Large intestine (tissue), 3 donors: ENCODE data around the gene SRGAP3. TPM values are rescaled to one million over a fixed set of nuclear protein-coding genes. Genes with fewer than 3 reads are reported as not detected.

ENCODE experiments used
- DNase-seq, 2 donors: peaks; one replicate each; pipeline versions ENCODE4 v3.0.0 to v3.0.0-alpha.2; 2013
- H3K27ac ChIP-seq: one replicate; pipeline ENCODE4 v1.5.1; 2013; ENCODE audit warnings: low read length
- H3K27me3 ChIP-seq: 2 replicates; pipeline ENCODE4 v1.6.1; 2013; ENCODE audit warnings: low read length; ENCODE audit not compliant: control insufficient read depth, insufficient read depth
- H3K36me3 ChIP-seq: 2 replicates; pipeline ENCODE4 v1.6.1; 2013; ENCODE audit warnings: low read length; ENCODE audit not compliant: control insufficient read depth, insufficient read depth
- H3K4me1 ChIP-seq: one replicate; pipeline ENCODE4 v1.6.1; 2013; ENCODE audit warnings: low read length; ENCODE audit not compliant: control insufficient read depth, insufficient read depth
- H3K4me3 ChIP-seq: one replicate; pipeline ENCODE4 v1.5.1; 2013; ENCODE audit warnings: low read length
- H3K9me3 ChIP-seq: one replicate; pipeline ENCODE4 v1.6.1; 2013; ENCODE audit warnings: mild to moderate bottlenecking, low read depth, low read length, moderate library complexity; ENCODE audit not compliant: control insufficient read depth
- WGBS: methylation state at CpG from one replicate; pipeline ENCODE4 v1.1.5; 2013; ENCODE audit warnings: low lambda C conversion rate; ENCODE audit not compliant: insufficient coverage; 5-methylcytosine and 5-hydroxymethylcytosine counted together
- polyA plus RNA-seq: library from polyadenylated mRNA; unstranded; fragments of 120-200 nt; gene quantifications from one replicate; pipeline ENCODE4 v1.2.1, GENCODE V29; 2013

SRGAP3 gene
- polyA plus RNA-seq, 1 donor: 6.5 TPM

DNA sequence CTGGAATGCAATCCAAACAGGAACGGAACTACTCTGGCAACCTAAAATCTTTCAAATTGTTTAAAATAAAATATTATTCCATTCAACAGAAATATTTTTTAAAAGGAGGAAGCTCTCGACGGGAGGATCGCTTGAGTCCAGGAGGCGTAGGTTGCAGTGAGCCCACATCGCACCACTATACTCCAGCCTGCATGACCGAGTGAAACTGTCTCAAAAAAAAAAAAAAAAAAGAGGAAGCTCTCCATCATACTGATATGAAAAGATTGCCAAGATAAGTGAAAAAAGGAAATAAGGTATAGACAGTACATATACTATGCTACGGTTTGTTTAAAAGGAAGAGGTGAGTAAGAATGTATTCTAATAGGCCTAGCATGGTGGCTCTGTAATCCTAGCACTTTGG, 289.8 kb downstream of the SRGAP3 start:
- WGBS: 94% methylated on average over 3 of the region's 8 CpGs
- Histone ChIP-seq H3K27me3 (no peaks in the 10 kb centered on the region), H3K4me3 (no peak overlapping the region), H3K27ac (no peak overlapping the region), H3K9me3 (no peaks in the 10 kb centered on the region), H3K4me1 (peaks cover 15% of the 10 kb centered on the region), H3K36me3 (peaks cover 3% of the 10 kb centered on the region)
- DNase-seq: no peak

DNA sequence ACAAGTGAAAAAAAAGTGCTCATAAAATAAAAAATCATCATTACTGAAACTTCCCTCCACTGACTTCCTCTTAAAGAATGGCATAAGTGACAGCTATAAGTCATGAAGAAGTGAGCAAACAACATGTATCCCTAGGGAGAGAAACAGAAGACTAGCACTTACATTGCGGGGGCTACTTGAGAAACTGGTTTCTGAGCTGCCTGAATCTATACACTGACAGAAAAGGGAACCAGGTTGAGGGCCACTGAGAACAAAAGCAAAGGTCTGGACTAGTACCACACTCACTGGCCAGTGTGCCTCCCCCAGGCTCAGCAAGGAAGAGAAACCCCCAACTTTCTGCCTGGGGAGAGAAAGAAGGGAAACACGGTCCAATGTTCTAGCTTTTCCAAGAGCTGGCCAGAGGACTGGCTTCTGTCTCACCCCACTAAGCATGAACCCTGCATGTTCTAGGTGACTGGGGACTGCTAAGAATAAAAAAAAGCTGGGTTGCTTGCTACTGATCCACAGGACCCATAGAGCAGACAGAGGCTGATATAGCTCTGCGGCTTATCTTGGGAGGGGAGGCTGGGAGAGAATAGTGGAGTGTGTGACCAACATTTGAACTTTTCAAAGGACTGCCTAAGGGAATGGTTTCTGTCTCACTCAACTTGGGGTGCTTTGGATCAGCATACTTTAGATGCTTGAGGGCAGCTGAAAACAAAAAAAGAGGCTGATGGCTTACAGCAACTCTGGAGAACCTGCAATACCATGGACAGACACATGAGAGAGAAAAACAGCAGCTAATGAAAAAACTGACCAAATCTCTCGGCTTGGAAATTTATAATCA, 294.3 kb downstream of the SRGAP3 start:
- H3K36me3 ChIP-seq: peaks cover 3% of the 10 kb centered on the region
- WGBS: no CpG with 5 or more reads among the region's 4 CpGs
- H3K27ac ChIP-seq: no peak overlapping the region
- no peaks in the 10 kb centered on the region for H3K4me1 ChIP-seq
- H3K9me3 ChIP-seq: no peaks in the 10 kb centered on the region
- DNase-seq: no peak
- H3K27me3 ChIP-seq: no peaks in the 10 kb centered on the region
- H3K4me3 ChIP-seq: no peak overlapping the region

DNA sequence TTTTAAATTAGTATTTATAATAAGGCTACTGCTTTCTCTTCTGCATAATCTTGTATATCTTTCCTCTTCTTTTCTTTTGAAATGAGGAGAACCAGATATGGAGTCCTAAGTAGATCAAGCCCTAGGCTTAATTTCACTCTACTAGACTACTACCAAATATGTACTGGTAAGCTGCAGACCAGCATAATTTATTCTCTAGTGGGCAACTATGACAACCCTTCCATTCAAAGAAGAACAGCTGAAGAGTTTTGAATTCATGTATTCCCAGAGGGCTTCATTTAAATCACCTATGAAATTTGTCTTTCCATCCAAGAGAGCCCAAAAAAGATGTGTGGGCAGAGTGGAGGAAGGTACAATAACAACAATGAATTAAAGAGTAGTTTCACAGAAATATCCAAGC, 296.1 kb downstream of the SRGAP3 start:
- Histone ChIP-seq H3K4me3 (no peak overlapping the region), H3K4me1 (no peaks in the 10 kb centered on the region), H3K27me3 (no peaks in the 10 kb centered on the region), H3K27ac (no peak overlapping the region), H3K36me3 (no peaks in the 10 kb centered on the region), H3K9me3 (no peaks in the 10 kb centered on the region)
- no peak for DNase-seq

DNA sequence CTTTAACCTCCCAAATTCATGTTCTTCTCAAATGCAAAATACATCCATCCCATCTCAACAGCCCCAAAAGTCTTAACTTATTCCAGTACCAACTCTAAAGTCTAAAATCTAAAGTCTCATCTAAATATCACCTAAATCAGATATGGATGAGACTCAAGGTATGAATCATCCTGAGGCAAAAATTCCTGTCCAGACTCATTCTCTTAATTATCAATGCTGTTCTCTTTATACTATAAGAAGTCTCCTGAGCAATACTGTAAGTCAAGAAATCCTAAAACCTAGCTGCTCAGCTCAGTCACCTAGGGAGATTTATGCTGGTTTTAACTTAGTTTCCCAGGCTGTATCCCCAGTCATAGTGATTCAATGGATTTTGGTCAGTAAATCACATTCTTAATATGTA, 297.3 kb downstream of the SRGAP3 start:
- no peak for DNase-seq
- H3K4me1 ChIP-seq: no peaks in the 10 kb centered on the region
- no peaks in the 10 kb centered on the region for H3K27me3 ChIP-seq
- H3K9me3 ChIP-seq: no peaks in the 10 kb centered on the region
- H3K36me3 ChIP-seq: no peaks in the 10 kb centered on the region
- no peak overlapping the region for H3K4me3 ChIP-seq
- no peak overlapping the region for H3K27ac ChIP-seq

DNA sequence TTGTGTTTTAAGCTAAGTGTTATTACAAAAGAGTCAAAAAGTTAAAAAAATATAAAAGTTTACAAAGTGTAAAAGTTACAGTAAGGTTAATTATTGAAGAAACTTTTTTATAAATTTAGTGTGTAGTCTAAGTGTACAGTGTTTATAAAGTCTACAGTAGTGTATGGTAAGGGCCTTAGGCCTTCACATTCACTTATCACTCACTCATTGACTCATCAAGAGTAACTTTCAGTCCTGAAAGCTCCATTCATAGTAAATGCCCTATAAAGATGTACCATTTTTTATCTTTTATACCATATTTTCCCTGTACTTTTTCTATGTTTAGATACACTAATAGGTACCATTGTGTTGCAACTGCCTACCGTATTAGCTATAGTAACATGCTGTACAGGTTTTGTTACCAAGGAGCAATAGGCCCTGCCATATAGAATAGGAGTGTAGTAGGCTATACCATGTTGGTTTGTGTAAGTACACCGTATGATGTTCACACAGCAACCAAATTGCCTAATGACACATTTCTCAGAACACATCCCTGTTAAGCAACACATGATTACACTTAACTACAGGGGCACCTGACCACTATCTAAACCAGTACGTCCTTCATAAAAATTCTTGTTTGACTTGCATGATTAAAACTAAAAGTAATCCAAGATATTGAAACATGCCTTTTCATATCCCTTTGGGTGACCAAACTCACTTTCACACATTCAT, 303.4 kb downstream of the SRGAP3 start:
- Histone ChIP-seq H3K27me3 (no peaks in the 10 kb centered on the region), H3K4me3 (no peak overlapping the region), H3K36me3 (peaks cover 5% of the 10 kb centered on the region), H3K27ac (peak overlapping the region; percentile 44), H3K9me3 (peaks cover 7% of the 10 kb centered on the region), H3K4me1 (no peaks in the 10 kb centered on the region)
- peak; percentile 62 to 87 for DNase-seq
- no CpG with 5 or more reads among the region's 3 CpGs for WGBS

DNA sequence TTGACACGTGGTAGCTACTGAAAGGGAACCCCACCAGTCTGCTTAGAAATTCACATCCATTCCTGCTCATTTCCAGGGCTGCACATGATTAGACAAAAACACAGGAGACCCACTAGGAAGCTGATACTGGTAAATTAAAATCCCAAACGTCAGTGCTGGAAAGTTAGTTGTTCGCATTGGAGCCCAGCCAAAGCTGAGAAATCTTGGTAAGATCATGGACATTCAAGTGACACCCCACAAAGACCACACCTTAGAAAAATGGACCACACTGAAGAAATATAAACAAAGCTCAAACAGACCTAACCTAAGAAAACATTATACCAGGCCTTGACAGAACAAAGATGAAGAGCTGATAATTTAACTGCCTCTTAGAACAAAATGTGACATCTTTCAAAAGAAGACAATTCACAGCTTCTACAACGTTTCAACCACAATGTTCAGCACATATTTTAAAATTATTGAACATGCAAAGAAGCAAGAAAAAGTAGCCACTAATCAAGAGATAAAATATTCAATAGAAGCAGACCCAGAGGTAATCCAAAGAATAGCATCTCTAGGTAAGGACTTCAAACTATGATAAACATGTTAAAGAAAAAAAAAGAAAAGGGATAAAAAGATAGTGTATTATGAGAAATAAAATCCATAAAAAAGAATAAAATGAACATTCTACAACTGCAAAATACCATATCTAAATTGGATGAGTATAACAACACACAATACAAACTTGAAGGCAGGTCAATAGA, 306.5 kb downstream of the SRGAP3 start:
- WGBS: no CpG with 5 or more reads among the region's 4 CpGs
- Histone ChIP-seq H3K9me3 (peaks cover 7% of the 10 kb centered on the region), H3K36me3 (peaks cover 13% of the 10 kb centered on the region)

DNA sequence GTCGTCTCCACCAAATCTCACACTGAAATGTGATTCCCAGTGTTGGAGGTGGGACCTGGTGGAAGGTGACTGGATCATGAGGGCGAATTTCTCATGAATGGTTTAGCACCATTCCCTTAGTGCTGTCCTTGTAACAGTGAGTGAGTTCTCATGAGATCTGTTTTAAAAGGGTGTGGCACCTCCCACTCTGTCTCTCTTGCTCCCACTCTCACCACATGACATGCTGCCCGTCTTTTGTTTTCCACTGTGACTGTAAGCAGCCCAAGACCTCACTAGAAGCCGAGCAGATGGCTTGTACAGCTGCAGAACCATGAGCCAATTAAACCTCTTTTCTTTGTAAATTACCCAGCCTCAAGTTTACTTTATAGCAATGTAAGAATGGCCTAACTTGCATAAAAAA, 307.3 kb downstream of the SRGAP3 start:
- Histone ChIP-seq H3K9me3 (peaks cover 7% of the 10 kb centered on the region), H3K4me1 (no peaks in the 10 kb centered on the region), H3K27me3 (no peaks in the 10 kb centered on the region), H3K36me3 (peaks cover 13% of the 10 kb centered on the region), H3K27ac (no peak overlapping the region), H3K4me3 (no peak overlapping the region)
- DNase-seq: no peak
- WGBS: 100% methylated on average over 1 of the region's 4 CpGs

More for the DNA sequence above, 306.5 kb downstream of the SRGAP3 start:
- Histone ChIP-seq H3K27me3 (no peaks in the 10 kb centered on the region), H3K4me3 (no peak overlapping the region), H3K27ac (no peak overlapping the region), H3K4me1 (no peaks in the 10 kb centered on the region)
- no peak for DNase-seq

DNA sequence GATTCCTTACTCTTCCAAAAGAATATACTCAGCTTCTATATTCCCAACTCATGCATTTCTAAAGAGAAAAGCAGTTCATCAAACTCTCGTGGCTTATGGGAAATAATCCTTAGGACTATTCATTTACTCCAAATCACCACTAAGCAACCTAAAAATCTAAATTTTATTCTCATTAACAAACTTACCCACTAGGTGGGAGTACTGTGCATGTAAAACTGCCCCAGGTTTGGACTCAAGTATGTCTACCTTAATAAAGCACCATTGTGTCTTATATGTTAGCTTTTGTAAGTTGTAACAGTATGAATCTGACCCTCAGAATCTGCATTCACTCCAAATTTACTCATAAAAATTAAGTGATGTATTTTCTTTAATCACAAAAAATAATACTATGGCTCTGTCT, 311.4 kb downstream of the SRGAP3 start:
- 86% methylated on average over 1 of the region's 1 CpG for WGBS
- no peaks in the 10 kb centered on the region for H3K27me3 ChIP-seq
- peaks cover under 1% of the 10 kb centered on the region for H3K9me3 ChIP-seq
- DNase-seq: no peak
- H3K4me1 ChIP-seq: no peaks in the 10 kb centered on the region
- H3K4me3 ChIP-seq: no peak overlapping the region
- no peak overlapping the region for H3K27ac ChIP-seq
- peaks cover 15% of the 10 kb centered on the region for H3K36me3 ChIP-seq

DNA sequence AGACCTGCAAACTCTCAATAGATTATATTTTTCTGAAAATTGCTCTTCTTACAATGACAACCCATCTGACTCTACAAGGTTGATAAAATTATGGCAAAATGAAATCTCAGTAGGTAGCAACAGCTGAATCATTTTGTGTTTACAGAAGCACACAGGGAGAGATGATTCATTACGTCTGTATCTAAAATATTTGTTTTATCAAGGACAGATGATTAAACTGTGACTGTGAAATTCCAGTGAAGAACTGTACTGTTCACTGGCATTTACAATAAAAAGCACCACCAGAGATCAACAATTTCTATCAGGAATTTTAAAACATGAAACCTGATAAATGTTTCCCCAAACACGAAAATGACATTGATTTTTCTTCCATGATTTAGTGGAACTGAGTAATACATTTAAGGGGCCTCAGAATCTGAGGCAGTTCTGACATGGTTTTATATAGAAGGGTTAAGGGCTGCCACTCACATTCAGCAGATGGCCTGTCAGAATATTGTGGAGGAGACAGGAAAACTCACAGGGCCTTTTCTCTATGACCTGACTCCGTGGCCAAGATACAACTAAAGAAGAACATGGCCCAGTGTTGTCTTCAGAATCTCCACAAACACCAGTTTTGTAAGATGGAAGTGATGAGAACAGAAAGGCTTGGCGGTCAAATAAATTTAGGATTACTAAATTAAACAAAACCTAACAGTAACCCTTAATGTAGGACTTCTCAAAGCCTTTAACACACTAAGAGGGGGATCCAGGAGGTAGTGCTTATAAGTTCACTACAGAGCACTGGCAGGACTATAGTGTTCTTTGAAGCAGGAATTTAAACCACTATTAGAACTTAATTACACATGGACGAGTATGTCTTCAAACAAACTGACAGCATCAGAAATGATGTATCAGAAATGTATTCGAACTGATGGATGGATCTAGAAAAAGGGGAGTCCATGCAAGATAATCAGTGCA, 312.1 kb downstream of the SRGAP3 start:
- H3K36me3 ChIP-seq: peaks cover 15% of the 10 kb centered on the region
- no peak overlapping the region for H3K27ac ChIP-seq
- WGBS: 77% methylated on average over 4 of the region's 6 CpGs
- H3K4me1 ChIP-seq: no peaks in the 10 kb centered on the region
- no peak overlapping the region for H3K4me3 ChIP-seq
- H3K27me3 ChIP-seq: no peaks in the 10 kb centered on the region
- DNase-seq: no peak
- no peaks in the 10 kb centered on the region for H3K9me3 ChIP-seq

DNA sequence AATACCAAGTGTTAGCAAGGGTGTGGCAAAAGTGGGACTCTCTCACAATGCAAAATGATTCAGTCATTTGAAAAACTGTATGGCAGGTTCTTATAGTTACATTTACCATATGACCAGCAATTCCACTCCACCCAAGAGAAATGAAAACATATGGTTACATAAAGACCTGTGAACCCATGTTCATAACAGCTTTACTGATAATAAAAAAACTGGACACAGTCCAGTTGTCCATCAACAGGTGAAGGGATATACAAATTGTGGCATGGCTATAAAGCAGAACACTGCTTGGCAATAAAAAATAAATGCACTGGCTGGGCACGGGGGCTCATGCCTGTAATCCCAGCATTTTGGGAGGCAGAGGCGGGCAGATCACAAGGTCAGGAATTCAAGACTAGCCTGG, 316.9 kb downstream of the SRGAP3 start:
- no CpG with 5 or more reads among the region's 2 CpGs for WGBS
- Histone ChIP-seq H3K9me3 (no peaks in the 10 kb centered on the region), H3K27ac (no peak overlapping the region), H3K4me1 (no peaks in the 10 kb centered on the region), H3K36me3 (peaks cover 2% of the 10 kb centered on the region), H3K4me3 (no peak overlapping the region), H3K27me3 (no peaks in the 10 kb centered on the region)
- DNase-seq: no peak
